ENCODE measurements around the gene PPP4R1.

- TF ChIP-seq CTCF (IDR thresholded peaks at IDR 0.05 in 4 of 5, conservative IDR thresholded peaks at IDR 0.05 in 1 of 5) (no peak), POLR2A (IDR thresholded peaks at IDR 0.05) (no peak)
Observed at GRCh38 chr18:9549405-9549804, 65.0 kb downstream of the PPP4R1 start.

Measured in gastrocnemius medialis (tissue), 4 donors.